Hematopoietic multipotent progenitor cell treated with erythropoietin and hydrocortisone succinate and interleukin-3 and kit ligand, for 4 days (in vitro differentiated cells): Measurements from ENCODE around the gene AGO3.
A peak's percentile ranks its signal among the peaks of the same experiment; 100 is the strongest.

Source experiments
- DNase-seq: peaks from one replicate; pipeline ENCODE4 v3.0.0-alpha.2; 2015

The AGO3 gene

GRCh38 chr1:36098650-36099365 is 167.9 kb downstream of the AGO3 start:
- no peak for DNase-seq

DNA sequence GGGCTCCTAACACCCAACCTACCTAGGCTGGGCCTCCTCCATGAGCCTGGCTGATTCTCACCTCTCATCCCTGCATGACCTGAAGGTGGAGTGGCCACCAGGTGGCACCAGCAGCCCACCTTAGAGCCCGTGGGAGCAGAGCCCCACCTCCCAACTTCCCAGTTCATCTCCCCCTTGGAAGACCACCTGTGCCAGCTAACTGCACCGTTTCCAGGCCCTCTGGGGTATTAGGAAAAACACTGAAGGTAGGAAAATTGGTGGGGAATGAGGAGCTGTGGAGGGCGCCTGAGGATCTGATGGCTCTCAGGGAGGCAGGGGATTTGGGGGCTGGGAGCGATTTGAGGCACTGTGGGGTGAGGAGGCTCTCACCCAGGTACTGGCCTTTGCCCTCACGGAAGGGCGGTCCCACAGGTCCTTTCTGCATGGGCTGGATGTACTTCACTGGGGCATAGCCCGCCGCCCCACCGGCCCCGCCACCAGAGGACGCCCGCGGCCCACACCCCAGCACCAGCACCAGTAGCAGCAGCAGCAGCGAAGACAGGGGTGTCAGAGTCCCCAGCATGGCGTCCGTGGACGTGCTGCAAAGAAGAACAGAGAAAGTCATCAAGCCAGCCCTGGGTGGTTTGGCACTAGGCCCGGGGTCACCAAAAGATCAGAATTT is 168.9 kb downstream of the AGO3 start:
- DNase-seq: peak; percentile 87

DNA sequence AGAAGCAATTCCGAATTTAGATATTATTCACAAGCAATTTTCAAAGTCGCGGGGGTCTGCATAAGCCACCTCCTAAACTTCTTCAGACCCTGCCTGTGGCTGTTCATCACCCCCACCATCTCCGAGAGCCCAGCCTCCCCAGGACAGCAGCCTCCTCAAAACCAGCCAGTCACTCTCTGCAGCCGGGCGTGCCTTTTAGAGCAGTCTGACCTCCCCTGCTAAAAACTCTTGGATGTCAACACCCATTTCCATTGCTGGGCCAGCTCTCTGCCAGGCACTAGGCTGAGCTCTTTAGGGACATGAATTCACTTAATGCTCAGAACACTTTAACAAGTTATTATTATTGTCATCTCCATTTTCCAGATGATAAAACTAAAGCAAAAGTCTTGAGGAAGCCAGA is 169.5 kb downstream of the AGO3 start:
- DNase-seq: peak; percentile 41

- DNase-seq: no peak
These were observed 170.6 kb downstream of the AGO3 start for GRCh38 chr1:36101546-36101945.

- no peak for DNase-seq
These were observed 175.4 kb downstream of the AGO3 start for GRCh38 chr1:36106269-36106668.

DNA sequence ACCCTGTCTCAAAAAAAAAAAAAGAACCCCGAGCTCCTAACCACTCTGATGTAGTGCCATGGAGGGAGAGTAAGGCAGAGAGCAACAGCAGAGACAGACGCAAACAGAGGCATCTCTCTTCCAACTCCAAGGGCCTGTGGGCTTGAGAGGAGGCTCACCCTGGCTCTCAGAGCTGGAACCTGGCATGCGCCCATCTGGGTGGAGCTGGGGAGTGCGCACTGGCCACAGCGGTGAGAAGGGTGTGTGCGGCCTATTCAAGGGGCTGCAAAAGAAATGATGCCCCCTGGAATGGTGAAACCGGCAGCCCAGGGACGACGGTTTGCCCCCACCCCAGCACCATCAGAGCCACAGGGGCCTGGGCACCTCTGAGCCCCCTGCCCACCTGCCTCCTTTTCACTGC is 176.5 kb downstream of the AGO3 start:
- no peak for DNase-seq

DNA sequence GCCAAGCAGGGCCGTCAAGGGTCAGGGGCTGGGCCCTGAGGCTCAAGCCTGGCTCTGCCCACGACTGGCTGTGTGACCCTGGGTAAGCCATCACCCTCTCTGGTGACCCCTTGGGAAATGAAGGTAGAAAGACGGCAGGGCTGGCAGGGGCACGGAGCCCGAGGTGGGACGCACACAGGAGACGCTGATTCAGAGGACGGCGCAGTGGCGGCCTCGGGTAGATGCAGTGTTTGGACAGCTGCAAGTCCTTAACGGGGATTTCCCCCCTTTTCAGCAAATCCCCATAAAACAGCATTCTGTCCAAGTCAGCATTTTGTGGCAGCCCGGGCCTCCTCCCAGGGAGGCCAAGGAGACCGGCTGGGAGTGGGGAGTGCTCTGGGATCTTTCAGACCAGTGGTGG is 177.4 kb downstream of the AGO3 start:
- DNase-seq: no peak

DNA sequence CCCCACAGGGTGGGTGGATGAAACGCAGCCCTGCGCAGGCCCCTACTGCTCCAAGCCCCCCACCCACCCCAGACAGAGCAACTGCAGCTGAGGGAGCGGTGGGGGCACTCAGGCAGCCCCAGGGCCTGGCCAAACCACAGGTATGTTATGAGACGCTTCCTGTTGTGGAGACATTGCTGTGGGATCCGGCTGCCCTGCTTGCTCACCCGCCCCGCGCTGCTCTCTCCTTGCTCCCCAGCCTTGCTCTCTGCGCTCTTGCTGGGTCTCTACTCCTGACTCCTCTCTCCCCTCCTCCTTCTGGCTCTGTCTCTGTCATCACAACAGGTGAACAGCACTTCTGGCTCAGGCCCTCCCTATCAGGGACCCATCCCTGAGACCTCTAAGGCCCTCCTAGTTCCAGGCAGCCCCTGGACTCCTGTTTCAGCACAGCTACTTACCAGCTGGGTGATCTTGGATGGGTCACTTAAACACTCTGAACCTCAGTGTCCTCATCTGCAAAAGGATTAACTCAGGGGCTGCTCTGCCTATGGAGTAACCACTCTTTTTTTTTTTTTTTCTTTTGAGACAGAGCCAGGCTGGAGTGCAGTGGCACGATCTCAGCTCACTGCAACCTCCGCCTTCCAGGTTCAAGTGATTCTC is 178.3 kb downstream of the AGO3 start:
- DNase-seq: peak; percentile 35

GRCh38 chr1:36111151-36111550 is 180.2 kb downstream of the AGO3 start:
- no peak for DNase-seq

GRCh38 chr1:36112823-36113222 is 181.9 kb downstream of the AGO3 start:
- no peak for DNase-seq

DNA sequence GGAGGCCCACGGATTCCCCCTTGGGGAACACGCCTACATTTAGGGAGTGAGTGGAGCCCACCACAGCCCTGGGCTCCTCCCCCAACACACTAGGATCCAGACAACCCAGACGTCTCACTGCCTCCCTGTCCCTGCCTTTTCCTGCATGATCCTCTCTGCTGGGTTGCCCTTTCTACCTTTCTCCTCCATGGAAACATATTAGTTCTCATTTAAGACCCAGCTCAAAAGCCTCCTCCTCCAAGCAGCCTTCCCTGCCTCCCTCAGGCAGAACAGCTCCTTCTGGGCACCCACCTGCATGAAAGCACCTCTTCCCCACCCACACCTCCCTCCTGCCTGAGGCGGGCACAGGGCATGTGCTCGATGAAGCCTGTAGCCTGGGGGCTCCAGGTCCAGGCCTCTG is 183.5 kb downstream of the AGO3 start:
- no peak for DNase-seq

DNA sequence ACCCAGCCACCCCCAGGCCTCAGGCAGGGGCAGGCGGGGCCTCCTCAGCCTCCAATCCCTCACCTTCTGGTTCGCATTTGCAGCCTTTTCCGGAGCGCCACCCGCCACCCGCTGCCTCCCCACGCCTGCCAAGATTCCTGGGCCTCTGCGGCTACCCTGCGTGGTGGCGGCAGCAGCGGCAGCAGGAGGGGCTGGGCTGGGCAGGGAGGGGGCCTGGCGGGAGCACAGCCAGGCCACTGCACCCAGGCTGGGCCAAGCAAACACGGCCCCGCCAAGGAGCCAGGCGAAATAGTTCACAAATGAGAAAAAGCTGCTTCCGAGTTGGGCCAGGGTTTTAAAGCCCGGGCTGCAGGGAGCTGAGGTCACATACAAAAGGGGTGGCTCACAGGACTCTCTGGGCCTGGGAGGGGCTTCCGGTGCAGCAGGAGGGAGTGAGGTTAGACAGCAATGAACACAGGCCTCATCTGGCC is 184.3 kb downstream of the AGO3 start:
- no peak for DNase-seq

GRCh38 chr1:36115931-36116330 is 185.0 kb downstream of the AGO3 start:
- DNase-seq: no peak

GRCh38 chr1:36116901-36117300 is 186.0 kb downstream of the AGO3 start:
- no peak for DNase-seq

DNA sequence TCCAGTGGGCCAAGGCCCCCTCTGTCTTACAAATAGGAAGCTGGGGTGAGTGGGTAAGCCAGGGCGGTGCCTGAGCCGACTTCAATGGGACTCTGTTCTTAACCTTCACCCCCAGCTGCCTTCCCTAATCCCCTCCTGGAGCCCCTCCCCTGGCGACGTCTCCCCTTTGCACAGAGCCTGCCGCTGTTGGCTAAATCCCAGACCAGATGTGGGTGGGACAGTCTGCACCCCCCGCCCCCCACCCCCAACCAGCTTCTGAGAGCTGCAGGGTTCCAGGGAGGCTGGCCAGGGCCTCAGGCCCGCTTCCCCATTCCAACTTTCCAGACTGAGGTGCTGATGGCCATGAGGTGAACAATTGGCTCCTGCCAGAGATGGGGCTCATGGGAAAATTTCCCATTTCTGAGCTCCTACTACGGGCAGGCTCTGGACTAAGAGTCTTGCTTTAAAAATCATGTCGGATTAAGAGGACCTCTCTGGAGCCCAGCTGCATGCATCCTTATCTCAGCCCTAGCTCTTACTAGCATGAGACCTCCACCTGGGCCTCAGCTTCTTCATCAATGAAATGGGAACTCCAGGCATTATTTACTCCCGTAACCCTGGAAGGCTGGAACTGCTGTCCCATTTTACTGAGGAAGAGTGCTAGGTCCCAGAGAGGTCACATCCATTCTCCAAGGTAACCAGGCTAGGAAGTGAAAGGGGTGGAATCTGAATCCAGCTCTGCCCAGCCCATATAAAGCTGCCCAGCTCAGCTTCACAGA is 187.7 kb downstream of the AGO3 start:
- DNase-seq: no peak

- no peak for DNase-seq
These were observed 188.6 kb downstream of the AGO3 start for GRCh38 chr1:36119456-36119855.
